HEK293T (cell line): ENCODE results near the gene STX18.

Source experiments
- ARNT ChIP-seq: fragments of 450-650 bp; IDR thresholded peaks from 2 replicates; pipeline ENCODE4 v1.6.1; 2017; ENCODE audit warnings: mild to moderate bottlenecking
- BHLHE40 ChIP-seq: fragments of 450-650 bp; IDR thresholded peaks from 2 replicates; pipeline ENCODE4 v1.6.1; 2016; ENCODE audit warnings: mild to moderate bottlenecking, moderate library complexity, borderline replicate concordance
- FOXA1 ChIP-seq: fragments of 450-650 bp; IDR thresholded peaks from 2 replicates; pipeline ENCODE4 v1.6.1; 2016; ENCODE audit warnings: mild to moderate bottlenecking
- FOXK2 ChIP-seq: fragments of 450-650 bp; IDR thresholded peaks from 2 replicates; pipeline ENCODE4 v1.6.1; 2016; ENCODE audit warnings: mild to moderate bottlenecking
- SP1 ChIP-seq: fragments of 450-650 bp; IDR thresholded peaks from 2 replicates; pipeline ENCODE4 v1.6.1; 2017
- ZNF384 ChIP-seq: fragments of 450-650 bp; IDR thresholded peaks from 2 replicates; pipeline ENCODE4 v1.6.1; 2016

DNA sequence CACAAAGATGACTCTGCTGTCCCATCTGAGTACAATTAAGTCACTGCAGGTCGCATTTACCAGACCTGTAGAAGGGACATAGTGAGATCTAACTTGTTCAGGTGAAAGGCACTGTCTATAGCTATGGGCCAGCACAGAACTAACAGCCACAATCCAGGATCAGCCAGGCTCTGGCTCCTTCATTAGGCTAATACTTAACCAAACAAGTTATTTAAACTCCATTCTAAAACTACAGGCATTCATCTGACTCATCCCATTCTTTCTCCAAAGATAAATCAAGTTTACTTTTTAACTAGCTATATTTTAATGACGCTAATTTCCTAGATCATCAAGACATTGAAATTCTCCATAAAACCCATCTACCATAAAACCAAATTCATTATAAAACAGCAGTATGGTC, 62.5 kb downstream of the STX18 start:
- TF ChIP-seq SP1 (no peak), BHLHE40 (no peak), FOXA1 (no peak), ARNT (no peak), ZNF384 (no peak), FOXK2 (no peak)
